DMS79 (cell line): ENCODE data around the gene EIF1B.

Source experiments
- DNase-seq: peaks from one replicate; lab custom pipeline; 2025; lab: John Stamatoyannopoulos, UW

The EIF1B gene

GRCh38 chr3:40341671-40342070 is 32.2 kb downstream of the EIF1B start:
- DNase-seq, result no peak

GRCh38 chr3:40350529-40350928 is 41.0 kb downstream of the EIF1B start:
- DNase-seq, result no peak

GRCh38 chr3:40355410-40355809 is 45.9 kb downstream of the EIF1B start:
- no peak for DNase-seq

- DNase-seq, result no peak
Observed at GRCh38 chr3:40358454-40358853, 48.9 kb downstream of the EIF1B start.
